Gastrocnemius medialis (tissue), 4 donors: ENCODE results near the gene MUL1. TPM values are rescaled to one million over a fixed set of nuclear protein-coding genes. Genes with fewer than 3 reads are reported as not detected.

Experiments
- ATAC-seq, 2 donors: fragments of 150-250 bp; one replicate each; pipeline ENCODE4 v1.9.1; 2016
- DNase-seq, 2 donors: peaks; one replicate each; pipeline ENCODE4 v3.0.0-alpha.2; 2019
- H3K27ac ChIP-seq, 4 donors: fragments of 200-600 bp; sonication (generic); 1 replicate in 1 of 4; 2 replicates in 3 of 4; pipeline ENCODE4 v1.5.1; 2016 to 2018; ENCODE audit warnings: mild to moderate bottlenecking in 2 of 4, moderate library complexity in 1 of 4
- H3K27me3 ChIP-seq, 3 donors: fragments of 200-600 bp; sonication (generic) in 2 of 3; 1 replicate in 1 of 3; 2 replicates in 2 of 3; pipeline versions ENCODE4 v1.5.1 to v1.6.0; 2016 to 2019; ENCODE audit warnings: mild to moderate bottlenecking in 1 of 3, moderate library complexity in 1 of 3
- H3K36me3 ChIP-seq, 2 donors: fragments of 200-600 bp; sonication (generic) in 1 of 2; one replicate each; pipeline ENCODE4 v1.5.1; 2017 to 2018
- H3K4me1 ChIP-seq, 2 donors: fragments of 200-600 bp; sonication (generic) in 1 of 2; one replicate each; pipeline ENCODE4 v1.5.1; 2016 to 2017; ENCODE audit warnings: mild to moderate bottlenecking in 2 of 2
- H3K4me3 ChIP-seq, 4 donors: fragments of 200-600 bp; sonication (generic) in 3 of 4; 1 replicate in 1 of 4; 2 replicates in 3 of 4; pipeline ENCODE4 v1.5.1; 2016 to 2019; ENCODE audit warnings: mild to moderate bottlenecking in 2 of 4
- H3K9me3 ChIP-seq, 3 donors: fragments of 200-600 bp; sonication (generic) in 2 of 3; 1 replicate in 1 of 3; 2 replicates in 2 of 3; pipeline ENCODE4 v1.5.1; 2016 to 2019
- CTCF ChIP-seq, 5 experiments: fragments of 450-650 bp in 3 of 5; fragments of 200-600 bp in 2 of 5; sonication (generic) in 2 of 5; IDR thresholded peaks in 4 of 5; conservative IDR thresholded peaks in 1 of 5; 1 replicate in 4 of 5; 2 replicates in 1 of 5; pipeline ENCODE4 v1.5.1; 2016 to 2019; ENCODE audit warnings: antibody characterized with exemption in 5 of 5, mild to moderate bottlenecking in 3 of 5, moderate library complexity in 3 of 5
- POLR2A ChIP-seq, 2 donors: fragments of 450-650 bp; IDR thresholded peaks; one replicate each; pipeline ENCODE4 v1.6.1; 2017; ENCODE audit warnings: antibody characterized with exemption in 2 of 2, mild to moderate bottlenecking in 2 of 2, moderate library complexity in 2 of 2
- in situ Hi-C, 4 donors: fragments of 200-750 bp; cut with MboI; loops; one replicate each; pipeline versions ENCODE4 v1.15.0 to v1.8.0; 2017; ENCODE audit warnings: low sequenced_read_pairs in 4 of 4
- intact Hi-C: fragments of 100-400 bp; cut with DNase I; formaldehyde crosslinking; loops from one replicate; pipeline ENCODE4 v1.15.1; 2023; ENCODE audit warnings: low total_unique reads
- total RNA-seq, 4 donors: library from RNA; depleted of rRNA; stranded (reverse); fragments of >200 nt; gene quantifications; one replicate each; pipeline versions ENCODE4 v1.1.0 to v1.2.3, GENCODE V29; 2016

The MUL1 gene
- total RNA-seq, 4 donors from 2014 or later, result 32.8 to 44.5 (median 38.8) TPM

- DNase-seq, result no peak
- peaks cover 0 to 8% (median 1%) of the 10 kb centered on the region in 3 donors for H3K27me3 ChIP-seq
- H3K4me1 ChIP-seq, result no peaks in the 10 kb centered on the region
- ATAC-seq, result no peak
- TF ChIP-seq CTCF (IDR thresholded peaks at IDR 0.05 in 4 of 5, conservative IDR thresholded peaks at IDR 0.05 in 1 of 5) (no peak), POLR2A (IDR thresholded peaks at IDR 0.05) (no peak)
- H3K36me3 ChIP-seq, result no peaks in the 10 kb centered on the region
- in situ Hi-C loops (no loop called here), intact Hi-C loops (no loop called here)
- no peaks in the 10 kb centered on the region for H3K9me3 ChIP-seq
- no peak overlapping the region for H3K27ac ChIP-seq
- no peak overlapping the region for H3K4me3 ChIP-seq
Measured at GRCh38 chr1:20538760-20539551, 31.0 kb upstream of the MUL1 start.

DNA sequence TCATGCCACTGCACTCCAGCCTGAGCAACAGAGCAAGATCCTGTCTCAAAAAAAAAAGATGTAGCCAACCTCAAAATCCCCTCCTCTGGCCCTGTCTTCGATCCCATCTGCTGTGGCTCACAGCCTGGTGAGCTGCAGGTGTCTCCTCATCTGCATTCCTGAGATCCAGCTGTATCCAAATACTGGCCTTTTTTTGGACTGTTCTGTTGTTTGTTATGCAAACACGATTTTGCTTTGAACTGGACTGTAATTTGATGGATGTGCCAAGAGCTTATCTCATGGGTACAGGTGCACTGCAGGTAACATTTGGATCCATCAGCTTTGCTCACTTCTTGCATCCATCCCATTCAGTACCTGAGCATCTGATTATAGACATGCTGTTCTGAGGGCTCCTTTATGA lies 30.3 kb upstream of the MUL1 start:
- H3K36me3 ChIP-seq, result no peaks in the 10 kb centered on the region
- H3K27me3 ChIP-seq, result peaks cover 0 to 8% (median 0%) of the 10 kb centered on the region in 3 donors
- DNase-seq, result no peak
- H3K4me1 ChIP-seq, result no peaks in the 10 kb centered on the region
- H3K9me3 ChIP-seq, result no peaks in the 10 kb centered on the region
- in situ Hi-C loops, result no loop called here
- intact Hi-C loops, result no loop called here
- TF ChIP-seq CTCF (IDR thresholded peaks at IDR 0.05 in 4 of 5, conservative IDR thresholded peaks at IDR 0.05 in 1 of 5) (no peak), POLR2A (IDR thresholded peaks at IDR 0.05) (no peak)
- H3K4me3 ChIP-seq, result no peak overlapping the region
- no peak overlapping the region for H3K27ac ChIP-seq
- ATAC-seq, result no peak

DNA sequence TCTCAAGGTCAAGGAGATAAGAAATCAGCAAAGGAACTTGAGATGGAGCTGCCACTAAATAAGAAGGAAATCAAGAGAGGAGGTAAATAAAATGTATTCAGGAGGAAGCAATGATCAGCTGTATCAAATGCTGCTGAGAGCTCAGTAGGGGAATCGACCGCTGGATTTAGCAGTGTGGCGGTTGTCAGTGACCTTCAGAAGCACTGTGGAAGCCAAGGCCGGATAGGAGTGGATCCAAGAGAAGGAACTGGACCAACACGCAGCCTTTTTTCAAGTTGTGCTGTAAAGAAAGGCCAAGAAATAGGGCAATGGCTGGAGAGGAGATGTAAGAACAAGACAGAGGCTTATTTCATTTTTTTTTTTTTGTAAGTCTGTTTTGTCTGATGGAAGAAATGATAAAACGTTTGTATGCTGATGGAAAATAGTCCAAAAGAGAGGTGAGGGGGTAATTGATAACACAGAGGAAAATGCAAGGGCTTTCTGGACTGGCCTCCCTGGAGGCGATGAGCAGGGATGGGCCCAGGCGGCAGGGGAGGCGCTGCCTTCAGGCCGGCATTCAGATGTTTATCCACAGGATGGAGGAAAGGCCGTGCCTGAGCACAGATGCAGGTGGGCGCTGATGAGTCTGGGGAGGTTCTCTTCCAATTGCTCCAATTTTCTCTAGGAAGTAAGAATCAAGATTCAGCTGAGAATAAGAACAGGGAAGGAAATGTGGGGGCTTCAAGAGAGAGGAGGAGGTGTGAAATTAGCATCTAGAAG lies 26.9 kb upstream of the MUL1 start:
- intact Hi-C loops (no loop called here), in situ Hi-C loops (no loop called here)
- ATAC-seq, result no peak
- H3K4me1 ChIP-seq, result no peaks in the 10 kb centered on the region
- H3K27me3 ChIP-seq, result peaks cover 0 to 5% (median 3%) of the 10 kb centered on the region in 3 donors
- no peak overlapping the region for H3K27ac ChIP-seq
- no peak overlapping the region for H3K4me3 ChIP-seq
- TF ChIP-seq POLR2A (IDR thresholded peaks at IDR 0.05) (no peak), CTCF (IDR thresholded peaks at IDR 0.05 in 4 of 5, conservative IDR thresholded peaks at IDR 0.05 in 1 of 5) (no peak)
- H3K9me3 ChIP-seq, result no peaks in the 10 kb centered on the region
- no peaks in the 10 kb centered on the region for H3K36me3 ChIP-seq
- DNase-seq, result no peak

DNA sequence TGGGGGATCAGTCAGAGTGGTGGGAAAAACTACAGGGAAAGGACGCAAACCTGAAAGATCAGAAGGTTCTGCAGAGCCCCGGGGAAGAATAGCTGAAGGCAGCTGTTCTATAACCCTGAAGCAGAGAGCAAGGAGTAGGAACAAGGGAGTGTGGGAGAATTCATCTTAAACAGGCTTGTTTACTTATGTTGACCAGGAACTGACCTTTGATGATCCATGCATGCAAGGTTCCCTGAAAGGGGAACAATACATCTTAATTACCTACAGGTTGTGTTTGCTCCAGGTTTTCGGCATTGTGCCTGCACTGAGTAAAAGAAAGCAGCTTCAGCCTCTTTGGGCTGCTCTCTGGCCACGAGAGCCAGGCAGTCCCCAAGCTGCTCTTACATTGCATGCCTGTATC lies 25.7 kb upstream of the MUL1 start:
- Histone ChIP-seq H3K27ac (no peak overlapping the region), H3K4me3 (no peak overlapping the region), H3K36me3 (no peaks in the 10 kb centered on the region), H3K27me3 (peaks cover 0 to 7% (median 5%) of the 10 kb centered on the region in 3 donors), H3K9me3 (no peaks in the 10 kb centered on the region), H3K4me1 (no peaks in the 10 kb centered on the region)
- TF ChIP-seq CTCF (IDR thresholded peaks at IDR 0.05 in 4 of 5, conservative IDR thresholded peaks at IDR 0.05 in 1 of 5) (no peak), POLR2A (IDR thresholded peaks at IDR 0.05) (no peak)
- in situ Hi-C loops, result no loop called here
- DNase-seq (no peak), ATAC-seq (no peak)
- intact Hi-C loops, result no loop called here
